HAP-1 (cell line): ENCODE data around the gene DNAJC5.
A peak's percentile ranks its signal among the peaks of the same experiment; 100 is the strongest.
"Not testable (repeated sequence)": the region's sequence is repeated elsewhere in the genome, so short reads cannot be mapped to it uniquely, and the experiment has no call there.

Source experiments
- DNase-seq, 2 experiments: peaks; one replicate each; pipeline ENCODE4 v3.0.0-alpha.2; 2016 to 2020; ENCODE audit warnings: low spot score in 2 of 2
- H3K27me3 ChIP-seq: fragments of 250-450 bp; sonication (Bioruptor Pico); 2 replicates; pipeline ENCODE4 v1.5.1; 2020; ENCODE audit warnings: low read depth, mild to moderate bottlenecking, moderate library complexity
- H3K36me3 ChIP-seq: fragments of 250-450 bp; sonication (Bioruptor Pico); replicated peaks from 2 replicates; pipeline ENCODE4 v1.5.1; 2020; ENCODE audit warnings: mild to moderate bottlenecking
- H3K4me1 ChIP-seq: fragments of 250-450 bp; sonication (Bioruptor Pico); 2 replicates; pipeline ENCODE4 v1.5.1; 2020; ENCODE audit warnings: mild to moderate bottlenecking
- H3K4me3 ChIP-seq: fragments of 250-450 bp; sonication (Bioruptor Pico); 2 replicates; pipeline ENCODE4 v1.5.1; 2020; ENCODE audit warnings: mild to moderate bottlenecking, moderate library complexity
- H3K9me3 ChIP-seq: fragments of 250-450 bp; sonication (Bioruptor Pico); 2 replicates; pipeline ENCODE4 v1.5.1; 2020; ENCODE audit warnings: mild to moderate bottlenecking, moderate library complexity
- in situ Hi-C: fragments of 300-500 bp; cut with MboI; formaldehyde crosslinking; loops from 3 replicates; pipeline ENCODE4 v1.14.3; 2020; ENCODE audit warnings: low sequenced_read_pairs, inconsistent platforms, mixed read lengths

DNAJC5 gene

GRCh38 chr20:63894358-63895201, at the start of gene DNAJC5:
Gene DNAJC5 (plus strand): TSS chr20:63895126. CDS start chr20:63928346, 33,220 bp downstream.
- in situ Hi-C loops: no loop called here
- H3K4me1 ChIP-seq: no peaks in the 10 kb centered on the region
- H3K9me3 ChIP-seq: no peaks in the 10 kb centered on the region
- H3K27me3 ChIP-seq: no peaks in the 10 kb centered on the region
- peak within 1 kb of the TSS; percentile 58 for H3K4me3 ChIP-seq
- peaks cover 17% of the 10 kb centered on the region for H3K36me3 ChIP-seq
- DNase-seq: peak; percentile 81 to 95

- in situ Hi-C loops: no loop called here
Observed at GRCh38 chr20:63846128-63846771, 48.7 kb upstream of the DNAJC5 start.

GRCh38 chr20:63846888-63847236, 48.1 kb upstream of the DNAJC5 start:
- DNase-seq: no peak
- peaks cover 7% of the 10 kb centered on the region for H3K4me1 ChIP-seq
- no peaks in the 10 kb centered on the region for H3K27me3 ChIP-seq
- no peak overlapping the region for H3K4me3 ChIP-seq
- H3K9me3 ChIP-seq: no peaks in the 10 kb centered on the region
- in situ Hi-C loops: no loop called here
- no peaks in the 10 kb centered on the region for H3K36me3 ChIP-seq

More at GRCh38 chr20:63846128-63846771, 48.7 kb upstream of the DNAJC5 start:
- Histone ChIP-seq H3K4me1 (peaks cover 7% of the 10 kb centered on the region), H3K9me3 (no peaks in the 10 kb centered on the region), H3K36me3 (no peaks in the 10 kb centered on the region), H3K27me3 (no peaks in the 10 kb centered on the region), H3K4me3 (peak overlapping the region; percentile 8; the same call in 1 of the 2 replicates)
- peak in 1 of 2 experiments; percentile 74 for DNase-seq

GRCh38 chr20:63847237-63848002, 47.5 kb upstream of the DNAJC5 start:
- no peak for DNase-seq
- peaks cover 7% of the 10 kb centered on the region for H3K4me1 ChIP-seq
- H3K36me3 ChIP-seq: no peaks in the 10 kb centered on the region
- no peaks in the 10 kb centered on the region for H3K9me3 ChIP-seq
- no peak overlapping the region for H3K4me3 ChIP-seq
- no peaks in the 10 kb centered on the region for H3K27me3 ChIP-seq
- in situ Hi-C loops: no loop called here

GRCh38 chr20:63848003-63848911, 46.7 kb upstream of the DNAJC5 start:
- no peak overlapping the region for H3K4me3 ChIP-seq
- H3K27me3 ChIP-seq: no peaks in the 10 kb centered on the region
- peaks cover 7% of the 10 kb centered on the region for H3K4me1 ChIP-seq
- DNase-seq: no peak
- H3K36me3 ChIP-seq: no peaks in the 10 kb centered on the region
- no peaks in the 10 kb centered on the region for H3K9me3 ChIP-seq
- in situ Hi-C loops: no loop called here

- DNase-seq: no peak
- H3K4me1 ChIP-seq: peaks cover 7% of the 10 kb centered on the region
- H3K4me3 ChIP-seq: no peak overlapping the region
- H3K27me3 ChIP-seq: no peaks in the 10 kb centered on the region
- in situ Hi-C loops: no loop called here
- H3K9me3 ChIP-seq: no peaks in the 10 kb centered on the region
- no peaks in the 10 kb centered on the region for H3K36me3 ChIP-seq
Observed at GRCh38 chr20:63850689-63851547, 44.0 kb upstream of the DNAJC5 start.

- in situ Hi-C loops, H3K4me3 ChIP-seq, H3K4me1 ChIP-seq, DNase-seq, H3K36me3 ChIP-seq, H3K9me3 ChIP-seq, H3K27me3 ChIP-seq: not testable (repeated sequence)
Observed at GRCh38 chr20:63851548-63851943, 43.4 kb upstream of the DNAJC5 start.

- H3K9me3 ChIP-seq, H3K4me1 ChIP-seq, DNase-seq, H3K36me3 ChIP-seq, H3K27me3 ChIP-seq, H3K4me3 ChIP-seq, in situ Hi-C loops: not testable (repeated sequence)
Observed at GRCh38 chr20:63853733-63854068, 41.2 kb upstream of the DNAJC5 start.

- no peaks in the 10 kb centered on the region for H3K9me3 ChIP-seq
- no peak overlapping the region for H3K4me3 ChIP-seq
- H3K4me1 ChIP-seq: no peaks in the 10 kb centered on the region
- no peak for DNase-seq
- in situ Hi-C loops: no loop called here
- H3K36me3 ChIP-seq: no peaks in the 10 kb centered on the region
- no peaks in the 10 kb centered on the region for H3K27me3 ChIP-seq
Observed at GRCh38 chr20:63854069-63854765, 40.7 kb upstream of the DNAJC5 start.

GRCh38 chr20:63854766-63855362, 40.1 kb upstream of the DNAJC5 start:
- H3K36me3 ChIP-seq: no peaks in the 10 kb centered on the region
- no peak overlapping the region for H3K4me3 ChIP-seq
- no peaks in the 10 kb centered on the region for H3K4me1 ChIP-seq
- in situ Hi-C loops: no loop called here
- no peaks in the 10 kb centered on the region for H3K9me3 ChIP-seq
- DNase-seq: no peak
- no peaks in the 10 kb centered on the region for H3K27me3 ChIP-seq

- Histone ChIP-seq H3K4me3 (no peak overlapping the region), H3K36me3 (no peaks in the 10 kb centered on the region), H3K4me1 (no peaks in the 10 kb centered on the region), H3K27me3 (no peaks in the 10 kb centered on the region), H3K9me3 (no peaks in the 10 kb centered on the region)
- in situ Hi-C loops: no loop called here
- no peak for DNase-seq
Observed at GRCh38 chr20:63855363-63856097, 39.4 kb upstream of the DNAJC5 start.
